Medulla oblongata (tissue), 1 donor: ENCODE results near the gene IGSF3.

Experiments used
- DNase-seq: peaks from one replicate; pipeline ENCODE4 v3.0.0-alpha.2; 2015; ENCODE audit errors: extremely low spot score

The IGSF3 gene

GRCh38 chr1:116686723-116687352 is 19.3 kb upstream of the IGSF3 start:
- no peak for DNase-seq

- DNase-seq = no peak
These were observed 18.6 kb upstream of the IGSF3 start for GRCh38 chr1:116686175-116686574.

DNA sequence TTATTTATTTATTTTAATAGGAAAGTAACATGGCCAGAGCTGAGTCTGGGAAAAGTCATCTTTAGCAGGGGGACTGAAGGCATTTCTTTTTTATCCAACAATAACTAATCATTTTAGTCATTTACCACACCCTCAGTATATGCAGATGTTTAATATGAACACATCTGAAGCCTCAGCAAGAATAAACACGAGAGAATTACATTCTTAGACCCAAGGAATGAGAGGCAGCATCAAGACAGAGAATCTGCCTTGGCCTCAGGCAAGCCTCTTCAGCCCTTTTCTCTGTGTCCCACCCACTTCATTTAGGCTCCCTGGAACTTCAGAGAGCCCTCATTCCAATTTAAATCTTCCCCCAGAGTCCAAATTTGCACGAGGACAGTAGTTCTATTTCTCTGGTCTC is 17.0 kb upstream of the IGSF3 start:
- no peak for DNase-seq

DNA sequence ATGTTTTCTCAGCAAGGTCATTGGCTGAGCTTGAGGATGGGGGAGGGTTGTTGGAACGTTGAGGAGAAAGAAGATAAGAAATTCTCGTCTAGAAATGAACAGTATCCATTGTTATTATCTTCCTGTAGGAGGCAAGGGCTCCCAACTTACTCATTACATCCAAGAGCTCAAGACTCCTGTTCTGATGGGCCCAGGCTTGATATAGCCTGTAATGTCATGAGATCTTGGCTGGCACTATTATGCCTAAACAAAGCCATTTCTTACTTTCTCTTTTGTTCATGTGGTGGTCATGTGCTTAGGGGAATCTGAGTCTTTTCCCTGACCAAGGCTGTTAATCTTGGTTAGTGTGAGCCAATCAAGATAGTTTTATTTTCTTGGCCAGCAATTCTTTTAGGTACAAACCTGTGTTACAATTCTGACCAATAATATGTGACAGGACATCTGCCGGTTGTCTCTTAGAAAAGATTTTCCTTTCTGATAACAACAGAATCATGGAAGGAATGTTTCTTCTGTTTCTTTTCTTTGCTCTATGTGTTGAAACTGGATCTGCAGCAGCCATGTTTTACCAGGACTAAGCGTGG is 15.2 kb upstream of the IGSF3 start:
- no peak for DNase-seq

DNA sequence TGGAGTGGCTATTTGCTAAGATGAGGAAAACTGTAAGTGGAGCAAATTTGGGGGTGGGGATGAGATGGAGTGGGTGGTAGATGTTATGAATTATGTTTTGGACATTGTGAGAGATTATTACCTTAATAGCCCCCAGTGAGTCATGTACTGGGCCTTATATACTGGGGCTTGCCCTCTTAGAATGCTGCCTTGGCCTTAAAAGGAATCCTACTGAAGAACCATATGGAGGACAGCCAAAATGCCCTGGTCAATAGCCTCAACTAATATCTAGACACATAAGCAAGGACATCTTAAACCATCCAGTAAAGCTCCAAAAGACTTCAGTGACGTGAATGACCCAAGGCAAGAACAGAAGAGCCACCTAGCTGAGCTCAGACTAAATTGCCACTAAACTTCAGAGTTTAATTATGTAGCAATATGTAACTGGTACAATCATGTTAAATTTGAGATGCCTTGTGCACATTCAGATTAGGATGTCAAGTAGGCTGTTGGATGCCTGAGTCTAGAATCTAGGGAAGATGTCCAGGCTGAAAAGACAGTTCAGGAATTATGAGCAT is 13.9 kb upstream of the IGSF3 start:
- no peak for DNase-seq

DNA sequence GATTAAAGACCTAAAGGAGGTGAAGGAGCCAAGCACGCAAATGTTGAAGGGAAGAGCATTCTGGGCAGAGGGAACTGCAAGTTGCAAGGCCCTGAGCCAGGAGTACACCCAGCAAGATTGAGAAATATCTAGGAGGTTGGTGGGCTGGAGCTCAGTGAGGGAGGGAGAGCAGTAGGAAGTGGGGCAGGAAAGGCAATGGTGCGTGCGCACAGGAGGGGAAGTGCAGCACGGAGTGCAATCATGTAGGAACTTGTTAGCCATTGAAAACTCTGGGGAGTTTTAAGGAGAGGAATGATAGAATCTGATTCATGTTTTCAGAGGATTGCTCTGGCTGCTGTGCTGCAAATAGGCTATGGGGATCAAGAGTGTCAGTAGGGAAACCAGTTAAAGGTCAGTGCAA is 13.2 kb upstream of the IGSF3 start:
- DNase-seq = no peak

DNA sequence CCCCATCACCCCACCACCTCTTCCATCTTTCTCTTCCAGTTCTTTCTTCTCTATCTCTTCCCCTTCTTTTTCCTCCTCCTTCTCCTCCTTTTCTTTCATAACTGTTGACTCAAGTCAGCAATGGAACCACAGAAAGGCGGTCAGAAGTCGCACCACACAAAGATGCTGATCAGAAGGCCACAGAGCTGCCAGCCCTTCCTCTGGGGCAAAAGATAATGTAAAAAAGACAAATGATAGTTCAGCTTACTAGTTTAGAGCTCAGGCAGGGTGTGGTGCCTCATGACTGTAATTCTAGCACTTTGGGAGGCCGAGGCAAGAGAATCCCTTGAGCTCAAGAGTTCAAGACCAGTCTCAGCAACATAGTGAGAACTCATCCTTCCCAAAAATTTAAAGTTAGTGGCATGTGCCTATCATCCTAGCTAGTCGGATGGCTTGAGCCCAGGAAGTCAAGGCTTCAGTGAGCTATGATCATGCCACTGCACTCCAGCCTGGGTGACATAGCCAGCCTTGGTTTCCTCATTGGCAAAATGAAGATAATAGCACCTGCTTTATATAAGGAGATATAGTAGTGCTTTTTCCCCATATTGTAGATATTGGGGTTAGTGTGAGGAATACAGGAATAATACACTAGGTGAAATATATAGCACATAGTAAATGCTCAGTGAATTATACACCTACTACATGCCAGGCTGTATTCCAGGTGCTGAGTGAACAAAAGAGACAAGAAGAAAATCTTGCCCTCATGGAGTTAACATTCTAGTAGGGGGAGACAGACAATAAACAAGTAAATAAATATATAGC is 12.5 kb upstream of the IGSF3 start:
- no peak for DNase-seq

DNA sequence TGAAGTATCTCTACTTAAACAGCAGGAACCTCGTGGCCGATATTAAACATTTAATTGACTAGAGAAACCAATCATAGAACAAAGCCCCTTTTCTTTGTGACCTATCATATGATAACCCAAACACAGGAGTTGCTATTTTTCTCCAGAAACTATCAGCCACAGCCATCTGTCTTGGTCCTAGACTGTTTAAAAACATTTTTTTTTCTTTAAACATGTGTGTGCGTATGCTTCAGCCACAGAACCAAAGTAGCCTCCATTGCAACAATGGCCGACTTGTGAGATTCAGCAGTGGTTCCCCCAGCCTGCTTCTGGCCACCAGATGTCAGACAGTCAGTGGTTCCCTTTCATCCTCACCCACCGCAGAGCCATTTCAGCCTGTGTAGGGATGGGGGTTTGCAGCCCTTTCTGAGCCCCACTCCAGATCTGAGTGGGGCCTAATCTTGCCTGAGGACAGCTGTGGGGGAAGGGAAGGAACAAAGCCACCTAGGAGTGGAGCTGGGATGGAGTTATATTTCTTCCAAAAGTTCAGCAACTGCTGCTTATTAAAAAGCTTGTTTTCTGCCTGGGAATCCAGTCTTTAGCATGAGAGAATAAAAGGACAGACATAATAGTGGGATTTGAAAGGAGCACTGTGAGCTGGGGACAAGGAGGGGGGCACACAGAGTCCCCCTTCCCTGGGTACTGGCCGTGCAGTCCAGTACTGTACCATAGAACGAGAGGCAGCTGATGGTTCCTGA is 11.7 kb upstream of the IGSF3 start:
- no peak for DNase-seq

- no peak for DNase-seq
These were observed 11.2 kb upstream of the IGSF3 start for GRCh38 chr1:116678732-116679090.

DNA sequence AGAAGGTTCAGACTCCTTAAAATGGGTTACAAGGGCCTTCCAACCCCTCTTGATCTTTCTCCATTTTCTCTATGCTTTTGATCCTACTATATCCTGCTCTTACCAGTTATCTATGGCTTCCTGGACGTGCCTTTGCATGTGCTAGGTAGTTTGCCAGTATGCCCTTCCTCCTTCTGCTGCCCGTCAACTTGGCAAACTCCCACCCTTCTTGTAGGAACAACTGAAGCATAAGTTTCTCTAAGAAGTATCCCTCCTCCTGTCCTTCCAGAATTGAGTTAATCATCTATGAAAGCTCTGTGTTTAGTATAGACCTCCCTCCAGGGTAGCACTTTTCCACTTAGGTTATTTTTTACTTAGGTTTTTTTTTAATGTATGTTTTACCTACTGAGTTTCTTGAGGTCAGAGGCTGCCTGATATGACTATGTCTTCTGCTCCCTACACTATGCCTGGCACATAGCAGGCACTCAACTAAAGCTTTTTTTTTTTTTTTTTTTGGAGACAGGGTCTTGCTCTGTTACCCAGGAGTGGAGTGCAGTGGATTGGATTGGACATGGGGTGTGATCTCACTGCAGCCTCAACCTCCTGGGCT is 10.0 kb upstream of the IGSF3 start:
- DNase-seq = no peak

GRCh38 chr1:116676291-116676690 is 8.8 kb upstream of the IGSF3 start:
- no peak for DNase-seq

DNA sequence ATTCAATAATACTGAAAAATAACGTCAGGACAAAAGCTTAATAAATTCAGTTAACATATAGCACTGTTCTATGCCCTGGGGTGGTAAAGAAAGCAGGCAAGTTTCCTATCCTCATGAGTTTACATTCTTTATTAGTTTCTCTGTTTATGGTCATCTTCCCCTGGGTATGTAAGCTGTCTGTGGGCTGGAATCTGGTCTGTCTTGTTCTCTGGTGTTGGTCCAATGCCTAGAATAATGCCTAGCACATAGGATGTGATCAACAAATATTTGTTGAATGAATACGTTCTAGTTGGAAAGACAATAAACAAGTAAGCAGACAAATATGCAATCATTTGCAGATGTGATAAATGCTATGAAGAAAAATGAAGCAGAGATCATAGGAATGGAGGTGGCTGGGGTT is 7.2 kb upstream of the IGSF3 start:
- no peak for DNase-seq

DNA sequence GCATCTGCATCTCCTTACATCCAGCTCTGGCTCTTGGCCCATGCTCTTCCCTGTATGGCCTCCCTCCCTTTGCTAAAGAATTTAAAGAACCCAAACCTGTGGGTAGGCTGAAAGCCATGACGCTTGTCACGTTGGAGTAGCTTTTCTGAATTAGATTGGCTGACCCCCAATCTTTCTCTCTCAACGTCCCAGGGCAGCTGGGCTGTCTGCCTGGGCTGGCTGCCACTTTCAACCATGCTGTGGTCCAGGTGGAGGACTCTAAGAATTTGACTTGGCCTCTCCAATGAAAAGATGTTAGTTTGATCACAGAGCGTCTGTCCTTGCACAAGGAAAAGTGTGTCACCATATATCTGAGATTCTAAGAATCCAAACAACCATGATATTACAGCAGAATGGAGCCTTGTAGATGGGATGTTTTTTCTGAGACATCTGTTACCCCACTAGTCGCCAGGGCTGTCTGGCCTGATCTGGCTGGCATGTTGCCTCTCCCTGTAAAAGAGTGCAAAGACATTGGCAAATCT is 6.5 kb upstream of the IGSF3 start:
- no peak for DNase-seq

DNA sequence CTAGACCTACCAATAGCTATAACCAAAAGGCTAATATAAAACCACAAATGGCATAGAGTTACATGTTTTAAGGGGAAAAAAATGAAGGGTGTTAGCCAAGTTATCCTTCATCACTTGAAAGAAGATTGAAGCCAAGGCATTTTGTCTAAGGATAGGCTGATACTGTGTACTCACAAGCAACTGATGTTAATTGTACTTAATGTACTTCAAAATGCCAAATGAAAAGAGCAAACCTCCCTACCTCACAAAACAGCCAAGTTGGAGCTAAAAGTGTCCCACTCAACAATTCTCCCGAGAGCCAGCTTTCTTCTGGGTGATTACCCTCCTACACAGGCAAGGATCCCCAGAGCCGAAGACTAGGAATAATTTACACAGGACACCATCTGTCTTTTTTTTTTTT is 4.4 kb upstream of the IGSF3 start:
- no peak for DNase-seq

- DNase-seq = no peak
These were observed 3.7 kb upstream of the IGSF3 start for GRCh38 chr1:116671072-116671760.

GRCh38 chr1:116668277-116668676 is 744 bp upstream of the IGSF3 start:
- DNase-seq = no peak

- no peak for DNase-seq
These were observed 407 bp downstream of the IGSF3 start for GRCh38 chr1:116667078-116667574.

GRCh38 chr1:116666187-116667077 is 1.1 kb downstream of the IGSF3 start:
- no peak for DNase-seq

DNA sequence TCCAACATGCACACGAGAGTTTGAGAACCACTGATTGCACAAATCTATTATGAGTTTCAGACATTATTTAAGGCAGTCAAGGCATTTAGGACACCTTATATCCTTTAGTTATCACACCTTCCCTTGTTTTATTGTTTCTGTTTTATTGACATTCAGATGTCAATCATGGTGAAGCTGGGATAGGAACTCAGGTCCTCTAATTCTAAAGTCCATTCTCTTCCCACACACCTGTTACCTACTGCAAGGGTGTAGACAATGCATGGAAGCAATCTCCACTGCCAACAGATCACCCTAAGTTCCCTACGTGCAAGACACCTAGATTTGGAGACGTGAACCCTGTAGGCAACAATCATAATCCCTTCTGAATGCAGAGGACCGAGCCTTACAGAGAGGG is 2.6 kb downstream of the IGSF3 start:
- no peak for DNase-seq
